AG04449 (cell line): ENCODE results near the gene HAGHL.

Experiments used
- CTCF ChIA-PET: fragments of 350-600 bp; formaldehyde crosslinking; extraction: SDS; loops from one replicate; lab custom pipeline; 2021; ENCODE audit warnings: antibody characterized with exemption; lab: Yijun Ruan, JAX
- POLR2A ChIA-PET: fragments of 400-600, 350-600 bp; formaldehyde crosslinking; extraction: SDS; loops from one replicate; lab custom pipeline; 2020; ENCODE audit warnings: antibody characterized with exemption, inconsistent platforms; lab: Yijun Ruan, JAX
- DNase-seq: peaks from one replicate; pipeline ENCODE4 v3.0.0-alpha.2; 2010; ENCODE audit warnings: low read depth, low spot score
- H3K4me3 ChIP-seq: 2 replicates; pipeline ENCODE4 v1.5.1; 2011; ENCODE audit warnings: low read depth, mild to moderate bottlenecking, control low read depth, low read length
- TF ChIP-seq, protein P1 (sequence below): IDR thresholded peaks from one replicate; pipeline ENCODE4 v1.5.1; 2011; ENCODE audit warnings: mild to moderate bottlenecking, moderate library complexity, low read length, control low read depth, inconsistent platforms; ENCODE audit not compliant: insufficient read depth; ENCODE audit errors: missing control alignments

The HAGHL gene

DNA sequence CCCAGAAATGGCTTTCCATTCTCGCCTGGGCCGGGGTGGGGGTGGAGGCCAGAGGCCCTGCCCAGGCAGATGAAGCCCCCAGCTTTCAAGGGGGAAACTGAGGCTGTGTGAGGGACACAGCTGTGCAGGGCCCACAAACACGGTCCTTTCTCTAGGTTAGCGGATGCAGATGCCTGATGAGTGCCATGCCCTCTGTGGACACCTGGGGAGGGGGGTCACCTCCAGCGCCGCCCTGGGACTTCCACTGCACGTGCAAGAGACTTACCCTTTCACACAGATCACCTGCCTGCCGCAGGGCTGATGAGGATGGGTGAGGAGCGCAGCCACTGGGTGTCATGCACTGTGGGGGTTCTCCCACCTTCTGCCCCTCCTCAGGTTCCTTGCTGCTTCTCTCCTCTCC lies 8.5 kb upstream of the HAGHL start:
- no peak for DNase-seq
- TF ChIP-seq, protein P1, sequence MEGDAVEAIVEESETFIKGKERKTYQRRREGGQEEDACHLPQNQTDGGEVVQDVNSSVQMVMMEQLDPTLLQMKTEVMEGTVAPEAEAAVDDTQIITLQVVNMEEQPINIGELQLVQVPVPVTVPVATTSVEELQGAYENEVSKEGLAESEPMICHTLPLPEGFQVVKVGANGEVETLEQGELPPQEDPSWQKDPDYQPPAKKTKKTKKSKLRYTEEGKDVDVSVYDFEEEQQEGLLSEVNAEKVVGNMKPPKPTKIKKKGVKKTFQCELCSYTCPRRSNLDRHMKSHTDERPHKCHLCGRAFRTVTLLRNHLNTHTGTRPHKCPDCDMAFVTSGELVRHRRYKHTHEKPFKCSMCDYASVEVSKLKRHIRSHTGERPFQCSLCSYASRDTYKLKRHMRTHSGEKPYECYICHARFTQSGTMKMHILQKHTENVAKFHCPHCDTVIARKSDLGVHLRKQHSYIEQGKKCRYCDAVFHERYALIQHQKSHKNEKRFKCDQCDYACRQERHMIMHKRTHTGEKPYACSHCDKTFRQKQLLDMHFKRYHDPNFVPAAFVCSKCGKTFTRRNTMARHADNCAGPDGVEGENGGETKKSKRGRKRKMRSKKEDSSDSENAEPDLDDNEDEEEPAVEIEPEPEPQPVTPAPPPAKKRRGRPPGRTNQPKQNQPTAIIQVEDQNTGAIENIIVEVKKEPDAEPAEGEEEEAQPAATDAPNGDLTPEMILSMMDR, result no peak
- POLR2A ChIA-PET, result no interaction called here
- H3K4me3 ChIP-seq, result no peak overlapping the region
- CTCF ChIA-PET, result interaction anchor here (3.4 kb wide), 1 partner anchor 68 kb away, joined by 25 read pairs; no protein-coding TSS in a partner anchor

DNA sequence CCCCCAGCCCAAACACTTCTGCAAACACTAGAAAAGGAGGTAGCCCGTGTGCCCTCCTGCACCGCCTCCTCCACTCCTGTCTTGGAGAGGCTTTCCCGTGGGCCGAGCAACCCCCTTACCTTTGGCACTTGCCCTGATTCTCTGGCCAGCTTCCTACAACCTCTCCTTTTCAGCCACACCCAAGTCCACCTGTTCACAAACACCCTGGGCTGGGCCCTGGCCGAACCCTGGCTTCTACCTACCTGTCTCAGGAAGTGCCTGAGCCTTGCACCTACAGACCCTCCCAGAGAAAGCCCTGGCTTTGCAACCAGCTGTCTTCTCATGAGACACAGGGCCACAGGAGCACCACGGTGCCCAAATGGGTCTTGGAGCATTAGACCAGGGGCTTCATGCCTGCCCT lies 8.0 kb upstream of the HAGHL start:
- DNase-seq, result no peak
- TF ChIP-seq, protein P1, result no peak
- ChIA-PET POLR2A (interaction anchor here (0.9 kb wide), 1 partner anchor 70 kb away, joined by 3 read pairs; the partner anchor contains the start of genes CHTF18 and RPUSD1), CTCF (interaction anchor here (0.7 to 3.4 kb wide), 7 partner anchors 9 to 457 kb away, joined by 3 to 25 read pairs (median 6); no protein-coding TSS in a partner anchor)
- H3K4me3 ChIP-seq, result no peak overlapping the region

DNA sequence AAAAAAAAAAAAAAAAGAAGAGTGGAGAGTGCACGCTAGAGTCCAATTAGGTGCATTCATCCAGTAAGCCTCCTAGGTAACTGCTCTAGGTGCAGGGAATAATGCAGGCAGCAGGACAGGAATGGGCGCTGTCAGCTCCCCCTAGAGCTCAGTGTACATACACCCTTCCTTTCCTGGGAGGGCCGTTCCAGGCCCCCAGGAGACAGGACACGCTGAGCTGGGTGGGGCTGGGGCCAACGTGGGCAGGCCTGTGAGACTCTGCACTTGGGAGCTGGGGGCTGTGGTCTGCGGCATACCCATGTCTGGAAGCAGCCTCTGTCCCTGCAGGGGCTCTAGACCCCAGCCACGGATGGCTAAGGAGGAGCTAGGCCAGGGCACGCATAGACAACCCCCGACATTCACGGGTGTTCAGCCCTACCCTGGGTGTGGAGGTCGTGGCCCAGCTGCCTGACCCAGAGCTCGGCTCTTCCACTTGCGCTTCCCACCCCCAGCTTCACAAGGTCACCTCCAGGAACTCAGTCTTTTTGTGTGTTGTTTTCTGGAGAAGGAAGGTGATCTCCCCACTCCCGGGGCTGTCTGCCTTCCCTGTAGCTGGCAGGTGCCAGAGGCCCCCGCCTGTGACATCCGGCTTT lies 7.0 kb upstream of the HAGHL start:
- ChIA-PET CTCF (interaction anchor here (0.6 to 3.4 kb wide), 18 partner anchors 8 to 456 kb away, joined by 3 to 25 read pairs (median 4); partner anchors contain the start of gene CIAO3), POLR2A (interaction anchor here (0.9 to 1.5 kb wide), 4 partner anchors 10 to 69 kb away, joined by 3 to 7 read pairs (median 4); partner anchors contain the start of genes CHTF18 and RPUSD1)
- no peak for DNase-seq
- peak overlapping the region; percentile 75 for H3K4me3 ChIP-seq
- TF ChIP-seq, protein P1, result peak; percentile 29

DNA sequence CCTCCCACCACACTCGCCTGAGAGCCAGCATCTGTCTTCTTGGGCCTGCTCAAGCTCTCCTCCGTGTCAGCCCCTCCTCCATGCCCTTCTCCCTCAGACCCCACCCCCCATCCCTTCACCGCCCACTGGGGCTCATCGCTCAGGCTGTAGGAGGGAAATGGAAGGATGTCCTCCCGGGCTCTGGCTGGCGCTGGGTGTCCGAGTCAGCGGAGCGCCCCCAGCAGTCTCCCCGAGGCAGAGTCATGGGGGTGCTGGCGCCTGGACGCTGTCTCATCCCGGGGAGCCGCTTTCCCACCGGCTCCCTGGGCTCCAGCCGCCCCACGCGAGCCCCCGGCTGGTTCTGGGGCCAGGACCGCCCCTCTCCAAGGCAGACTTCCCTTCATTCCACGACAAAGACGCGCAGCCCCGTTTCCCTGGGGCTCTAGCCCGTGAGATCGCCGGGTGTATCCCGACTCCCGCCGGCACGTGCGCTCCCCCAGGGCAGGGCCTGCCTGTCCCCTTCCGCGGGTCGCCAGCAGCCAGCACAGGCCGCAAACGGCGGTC lies 6.4 kb upstream of the HAGHL start:
- TF ChIP-seq, protein P1, result peak; percentile 52
- ChIA-PET CTCF (interaction anchor here (0.6 to 3.4 kb wide), 16 partner anchors 8 to 335 kb away, joined by 3 to 25 read pairs (median 4); partner anchors contain the start of gene CIAO3), POLR2A (interaction anchor here (1.0 to 1.5 kb wide), 3 partner anchors 9 to 34 kb away, joined by 3 to 7 read pairs (median 5); no protein-coding TSS in a partner anchor)
- DNase-seq, result no peak
- H3K4me3 ChIP-seq, result peak overlapping the region; percentile 75

DNA sequence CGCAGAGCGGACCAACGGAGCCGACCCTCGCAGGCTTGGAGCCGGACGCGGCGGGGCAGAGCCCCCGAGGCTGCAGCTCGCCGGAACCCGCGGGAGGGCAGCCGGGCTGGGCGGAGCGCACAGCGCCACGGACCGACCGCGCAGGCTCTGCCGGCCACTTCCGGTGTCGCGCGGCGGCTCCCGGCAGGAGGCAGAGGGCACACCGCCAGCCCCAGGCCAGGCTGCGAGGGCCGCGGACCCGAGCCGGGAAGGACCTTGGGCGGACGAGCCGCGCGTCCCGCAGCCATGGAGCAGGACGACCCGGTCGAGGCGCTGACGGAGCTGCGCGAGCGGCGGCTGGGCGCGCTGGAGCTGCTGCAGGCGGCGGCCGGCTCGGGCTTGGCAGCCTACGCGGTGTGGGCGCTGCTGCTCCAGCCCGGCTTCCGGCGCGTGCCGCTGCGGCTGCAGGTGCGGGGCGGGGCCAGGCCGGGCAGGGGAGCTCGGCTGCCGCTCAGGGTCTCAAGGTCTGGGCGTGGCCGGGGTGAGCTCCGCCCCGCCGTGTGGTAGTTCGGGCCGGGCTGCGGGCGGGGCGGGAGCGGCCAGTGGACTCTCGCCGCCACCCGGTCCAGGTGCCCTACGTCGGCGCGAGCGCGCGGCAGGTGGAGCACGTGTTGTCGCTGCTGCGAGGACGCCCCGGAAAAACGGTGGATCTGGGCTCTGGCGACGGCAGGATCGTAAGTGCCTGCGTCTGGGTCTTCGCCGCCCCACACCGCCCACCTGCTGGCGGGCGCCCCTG lies 5.7 kb upstream of the HAGHL start, which contains the start of gene ANTKMT:
ANTKMT (plus strand) TSS at position 157 of the 775 bp plus-strand sequence; CDS start at position 286, 129 bp downstream.
- DNase-seq, result no peak
- POLR2A ChIA-PET, result interaction anchor here (0.7 to 1.5 kb wide), 4 partner anchors 9 to 35 kb away, joined by 3 to 7 read pairs (median 4); no protein-coding TSS in a partner anchor
- CTCF ChIA-PET, result interaction anchor here (0.8 to 3.4 kb wide), 14 partner anchors 9 to 335 kb away, joined by 3 to 25 read pairs (median 6); partner anchors contain the start of gene CIAO3

More for the DNA sequence above, 5.7 kb upstream of the HAGHL start, which contains the start of gene ANTKMT:
- peak within 1 kb of the TSS; percentile 75 for H3K4me3 ChIP-seq
- TF ChIP-seq, protein P1, result no peak
